Activated naive CD4-positive, alpha-beta T cell treated with anti-CD3 and anti-CD28 coated beads, Interleukin-2, amount 50 U/mL, for 72 hours (primary cell): ENCODE measurements around the gene DNMBP. TPM values are rescaled to one million over a fixed set of nuclear protein-coding genes. Genes with fewer than 3 reads are reported as not detected.

Experiments used
- ATAC-seq, 2 donors: fragments of 150-1000 bp; cut with Tn5 transposase; 2 replicates each; pipeline ENCODE4 v1.10.0; 2021; ENCODE audit warnings: mild to moderate bottlenecking in 2 of 2, moderate library complexity in 2 of 2
- DNase-seq, 2 donors: peaks; one replicate each; pipeline ENCODE4 v3.0.0; 2021 to 2022; ENCODE audit warnings: low spot score in 2 of 2
- H3K27ac Mint-ChIP-seq, 2 donors: one replicate each; pipeline ENCODE4 v1.8.0; 2022; ENCODE audit warnings: mild to moderate bottlenecking in 2 of 2, mixed read lengths in 2 of 2
- H3K36me3 Mint-ChIP-seq, 2 donors: one replicate each; pipeline ENCODE4 v1.8.0; 2022; ENCODE audit warnings: mixed read lengths in 2 of 2
- H3K9me3 Mint-ChIP-seq, 2 donors: one replicate each; pipeline ENCODE4 v1.8.0; 2022; ENCODE audit warnings: mixed read lengths in 2 of 2
- total RNA-seq, 2 donors: library from RNA; stranded (reverse); gene quantifications; one replicate each; pipeline ENCODE4 v1.2.3, GENCODE V29; 2022

The DNMBP gene, protein sequence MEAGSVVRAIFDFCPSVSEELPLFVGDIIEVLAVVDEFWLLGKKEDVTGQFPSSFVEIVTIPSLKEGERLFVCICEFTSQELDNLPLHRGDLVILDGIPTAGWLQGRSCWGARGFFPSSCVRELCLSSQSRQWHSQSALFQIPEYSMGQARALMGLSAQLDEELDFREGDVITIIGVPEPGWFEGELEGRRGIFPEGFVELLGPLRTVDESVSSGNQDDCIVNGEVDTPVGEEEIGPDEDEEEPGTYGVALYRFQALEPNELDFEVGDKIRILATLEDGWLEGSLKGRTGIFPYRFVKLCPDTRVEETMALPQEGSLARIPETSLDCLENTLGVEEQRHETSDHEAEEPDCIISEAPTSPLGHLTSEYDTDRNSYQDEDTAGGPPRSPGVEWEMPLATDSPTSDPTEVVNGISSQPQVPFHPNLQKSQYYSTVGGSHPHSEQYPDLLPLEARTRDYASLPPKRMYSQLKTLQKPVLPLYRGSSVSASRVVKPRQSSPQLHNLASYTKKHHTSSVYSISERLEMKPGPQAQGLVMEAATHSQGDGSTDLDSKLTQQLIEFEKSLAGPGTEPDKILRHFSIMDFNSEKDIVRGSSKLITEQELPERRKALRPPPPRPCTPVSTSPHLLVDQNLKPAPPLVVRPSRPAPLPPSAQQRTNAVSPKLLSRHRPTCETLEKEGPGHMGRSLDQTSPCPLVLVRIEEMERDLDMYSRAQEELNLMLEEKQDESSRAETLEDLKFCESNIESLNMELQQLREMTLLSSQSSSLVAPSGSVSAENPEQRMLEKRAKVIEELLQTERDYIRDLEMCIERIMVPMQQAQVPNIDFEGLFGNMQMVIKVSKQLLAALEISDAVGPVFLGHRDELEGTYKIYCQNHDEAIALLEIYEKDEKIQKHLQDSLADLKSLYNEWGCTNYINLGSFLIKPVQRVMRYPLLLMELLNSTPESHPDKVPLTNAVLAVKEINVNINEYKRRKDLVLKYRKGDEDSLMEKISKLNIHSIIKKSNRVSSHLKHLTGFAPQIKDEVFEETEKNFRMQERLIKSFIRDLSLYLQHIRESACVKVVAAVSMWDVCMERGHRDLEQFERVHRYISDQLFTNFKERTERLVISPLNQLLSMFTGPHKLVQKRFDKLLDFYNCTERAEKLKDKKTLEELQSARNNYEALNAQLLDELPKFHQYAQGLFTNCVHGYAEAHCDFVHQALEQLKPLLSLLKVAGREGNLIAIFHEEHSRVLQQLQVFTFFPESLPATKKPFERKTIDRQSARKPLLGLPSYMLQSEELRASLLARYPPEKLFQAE (N-terminal part only)
- total RNA-seq: 1 to 10 TPM; 3.2 to 3.4 TPM

- DNase-seq: peak; percentile 85 to 87
- H3K27ac Mint-ChIP-seq: peak within 1 kb of the TSS in 1 of 2 donors; percentile 36
- no peaks in the 10 kb centered on the region for H3K36me3 Mint-ChIP-seq
- H3K9me3 Mint-ChIP-seq: no peaks in the 10 kb centered on the region
- peak; percentile 91 to 96 for ATAC-seq
These were observed at the start of gene DNMBP for GRCh38 chr10:100009793-100010676. Gene DNMBP (minus strand): TSS chr10:100009947. CDS start chr10:99972124, 37,823 bp downstream.

- Mint-ChIP-seq H3K36me3 (no peaks in the 10 kb centered on the region), H3K27ac (no peak overlapping the region), H3K9me3 (no peaks in the 10 kb centered on the region)
- DNase-seq: no peak
- ATAC-seq: no peak
These were observed 48.2 kb upstream of the DNMBP start for GRCh38 chr10:100057948-100058347.

- Mint-ChIP-seq H3K27ac (no peak overlapping the region), H3K36me3 (no peaks in the 10 kb centered on the region), H3K9me3 (no peaks in the 10 kb centered on the region)
- ATAC-seq (no peak), DNase-seq (no peak)
These were observed 44.1 kb upstream of the DNMBP start for GRCh38 chr10:100053686-100054460.

DNA sequence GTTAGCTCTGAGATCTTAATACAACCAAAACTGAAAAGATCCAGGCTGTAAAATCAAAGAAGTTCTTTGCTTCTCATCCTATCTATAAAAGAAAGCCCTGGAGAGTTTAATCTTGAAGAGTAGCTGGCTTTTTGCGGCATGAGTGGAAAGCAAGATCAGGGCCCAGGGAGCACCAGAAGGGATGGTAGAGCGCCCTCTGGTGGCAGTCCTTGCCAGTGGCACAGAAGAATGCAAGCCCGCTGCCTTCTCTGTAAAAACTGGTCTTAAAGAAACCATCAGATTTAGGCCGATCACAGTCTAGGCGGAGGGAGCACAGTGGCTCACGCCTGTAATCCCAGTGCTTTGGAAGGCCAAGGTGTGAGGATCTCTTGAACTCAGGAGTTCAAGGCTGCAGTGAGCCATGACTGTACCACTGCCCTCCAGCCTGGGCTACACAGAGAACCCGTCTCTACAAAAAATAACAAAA, 36.3 kb upstream of the DNMBP start:
- peak; percentile 70 to 90 for DNase-seq
- ATAC-seq: peak; percentile 58 to 81
- Mint-ChIP-seq H3K9me3 (no peaks in the 10 kb centered on the region), H3K27ac (no peak overlapping the region), H3K36me3 (no peaks in the 10 kb centered on the region)

DNA sequence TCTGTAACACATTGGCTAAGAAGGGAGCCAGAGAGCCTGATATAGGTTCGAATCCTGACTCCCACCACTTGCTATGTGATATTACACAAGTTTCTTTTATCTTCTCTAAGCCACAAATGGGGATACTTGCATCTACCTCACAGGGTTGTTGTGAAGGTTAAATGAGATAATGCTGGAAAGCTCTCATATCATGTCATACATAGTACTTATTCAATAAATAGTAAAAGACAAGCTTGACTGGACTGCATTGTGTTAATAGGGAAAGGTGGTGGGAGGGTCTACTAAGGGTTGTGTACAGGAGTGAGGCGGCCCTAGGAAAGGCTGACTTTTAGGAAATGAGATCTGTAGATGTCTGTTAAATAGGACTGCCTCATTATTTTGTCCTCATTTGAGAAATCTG, 35.8 kb upstream of the DNMBP start:
- H3K36me3 Mint-ChIP-seq: no peaks in the 10 kb centered on the region
- DNase-seq: no peak
- no peaks in the 10 kb centered on the region for H3K9me3 Mint-ChIP-seq
- ATAC-seq: no peak
- no peak overlapping the region for H3K27ac Mint-ChIP-seq

- Mint-ChIP-seq H3K27ac (peak overlapping the region in 1 of 2 donors; percentile 84), H3K36me3 (no peaks in the 10 kb centered on the region), H3K9me3 (no peaks in the 10 kb centered on the region)
- ATAC-seq: peak in 1 of 2 donors; percentile 27
- DNase-seq: no peak
These were observed 34.0 kb upstream of the DNMBP start for GRCh38 chr10:100043796-100044195.

DNA sequence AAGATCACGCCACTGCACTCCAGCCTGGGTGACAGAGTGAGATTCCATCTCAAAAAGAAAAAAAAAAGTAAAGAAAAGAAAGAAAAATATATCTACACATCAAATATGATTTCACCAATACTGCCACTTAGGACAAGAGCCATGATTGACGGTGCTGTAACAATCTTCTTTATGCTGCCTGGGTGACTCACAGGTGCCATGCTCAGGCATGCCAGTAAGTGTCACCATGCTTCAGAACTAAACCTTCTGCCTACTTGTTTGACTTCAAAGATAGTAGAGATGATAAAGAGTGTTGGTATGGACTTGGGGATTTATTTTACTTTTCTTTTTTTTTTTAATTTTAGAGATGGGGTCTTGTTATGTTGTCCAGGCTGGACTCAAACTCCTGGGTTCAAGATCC, 33.6 kb upstream of the DNMBP start:
- Mint-ChIP-seq H3K9me3 (no peaks in the 10 kb centered on the region), H3K36me3 (no peaks in the 10 kb centered on the region), H3K27ac (peak overlapping the region; percentile 27 to 84)
- ATAC-seq (peak; percentile 77 to 91), DNase-seq (no peak)

- no peak for ATAC-seq
These were observed 31.7 kb upstream of the DNMBP start for GRCh38 chr10:100041306-100042002.

GRCh38 chr10:100038561-100039071, 28.9 kb upstream of the DNMBP start:
- Mint-ChIP-seq H3K9me3 (no peaks in the 10 kb centered on the region), H3K27ac (peak overlapping the region in 1 of 2 donors; percentile 9), H3K36me3 (no peaks in the 10 kb centered on the region)
- no peak for ATAC-seq
- DNase-seq: no peak

More at GRCh38 chr10:100041306-100042002, 31.7 kb upstream of the DNMBP start:
- H3K27ac Mint-ChIP-seq: no peak overlapping the region
- no peak for DNase-seq
- no peaks in the 10 kb centered on the region for H3K9me3 Mint-ChIP-seq
- no peaks in the 10 kb centered on the region for H3K36me3 Mint-ChIP-seq

DNA sequence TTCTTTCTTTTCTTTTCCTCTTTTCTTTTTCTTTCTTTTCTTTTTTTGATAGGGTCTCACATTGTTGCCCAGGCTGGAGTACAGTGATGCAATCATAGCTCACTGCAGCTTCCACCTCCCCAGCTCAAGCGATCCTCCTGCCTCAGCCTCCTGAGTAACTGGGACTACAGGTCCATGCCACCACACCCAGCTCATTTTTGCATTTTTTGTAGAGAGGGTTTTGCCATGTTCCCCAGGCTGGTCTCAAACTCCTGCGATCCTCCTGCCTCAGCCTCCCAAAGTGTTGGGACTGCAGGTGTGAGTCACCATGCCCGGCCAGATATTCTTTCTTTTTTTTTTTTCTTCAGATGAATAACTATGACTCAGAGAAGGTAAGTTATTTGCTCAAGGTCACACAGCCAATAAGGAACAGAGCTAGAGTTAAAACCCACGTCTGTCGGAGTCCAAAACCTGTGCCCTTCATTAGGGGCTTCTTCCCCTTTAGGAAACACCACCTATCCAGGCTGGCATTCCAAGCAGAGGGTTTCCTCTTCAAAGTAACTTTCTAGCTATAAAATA, 28.1 kb upstream of the DNMBP start:
- DNase-seq (no peak), ATAC-seq (peak in 1 of 2 donors; percentile 28)
- Mint-ChIP-seq H3K36me3 (no peaks in the 10 kb centered on the region), H3K9me3 (no peaks in the 10 kb centered on the region), H3K27ac (no peak overlapping the region)

DNA sequence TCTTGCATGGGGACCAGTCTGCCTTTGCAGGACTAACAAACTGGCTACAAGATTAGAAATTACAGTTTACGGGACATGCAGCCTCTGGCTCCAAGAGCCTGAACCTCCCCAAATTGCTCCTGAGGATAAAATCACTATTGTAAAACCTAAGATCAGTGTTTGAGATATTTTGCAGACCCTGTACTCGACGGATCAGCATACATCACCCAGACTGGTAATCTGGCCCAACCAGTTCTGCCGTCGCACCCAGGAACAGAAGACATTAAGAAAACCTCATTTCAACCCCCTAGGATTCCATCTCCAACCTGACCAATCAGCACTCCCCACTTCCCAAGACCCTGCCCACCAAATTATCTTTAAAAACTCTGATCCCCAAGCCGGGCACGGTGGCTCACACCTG, 27.1 kb upstream of the DNMBP start:
- no peaks in the 10 kb centered on the region for H3K9me3 Mint-ChIP-seq
- no peak for ATAC-seq
- no peaks in the 10 kb centered on the region for H3K36me3 Mint-ChIP-seq
- H3K27ac Mint-ChIP-seq: no peak overlapping the region
- DNase-seq: no peak

DNA sequence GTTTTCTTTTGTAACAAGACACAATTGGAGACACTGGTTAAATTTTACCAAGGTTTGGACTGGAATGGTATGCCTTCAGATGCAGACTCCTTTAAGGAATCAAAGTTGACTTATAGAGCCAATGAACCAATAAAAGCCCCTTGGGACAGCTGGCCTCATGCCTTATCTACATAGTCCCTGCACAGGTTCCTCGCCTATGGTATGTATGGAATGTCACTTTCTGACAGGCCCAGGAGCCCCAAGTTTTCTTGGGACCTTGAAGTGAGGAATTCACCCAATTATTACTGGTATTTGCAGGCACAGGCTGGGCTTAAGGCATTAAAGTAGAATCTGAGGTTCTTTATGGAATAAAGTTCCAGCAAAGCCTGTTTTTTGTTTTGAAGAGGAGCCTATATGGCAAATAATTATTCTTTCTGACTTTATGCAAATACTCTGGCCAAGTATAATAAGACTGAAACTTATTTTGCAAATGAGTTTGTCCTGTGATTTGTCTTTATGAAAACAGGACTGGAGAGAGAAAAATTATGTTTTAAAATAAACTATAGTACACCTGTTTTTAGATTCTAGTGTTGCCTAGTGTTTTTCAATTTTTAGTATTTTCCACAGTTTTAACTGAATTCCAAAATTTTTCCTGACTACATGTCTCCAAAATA, 24.1 kb upstream of the DNMBP start:
- Mint-ChIP-seq H3K36me3 (no peaks in the 10 kb centered on the region), H3K9me3 (no peaks in the 10 kb centered on the region), H3K27ac (no peak overlapping the region)
- DNase-seq (no peak), ATAC-seq (no peak)

DNA sequence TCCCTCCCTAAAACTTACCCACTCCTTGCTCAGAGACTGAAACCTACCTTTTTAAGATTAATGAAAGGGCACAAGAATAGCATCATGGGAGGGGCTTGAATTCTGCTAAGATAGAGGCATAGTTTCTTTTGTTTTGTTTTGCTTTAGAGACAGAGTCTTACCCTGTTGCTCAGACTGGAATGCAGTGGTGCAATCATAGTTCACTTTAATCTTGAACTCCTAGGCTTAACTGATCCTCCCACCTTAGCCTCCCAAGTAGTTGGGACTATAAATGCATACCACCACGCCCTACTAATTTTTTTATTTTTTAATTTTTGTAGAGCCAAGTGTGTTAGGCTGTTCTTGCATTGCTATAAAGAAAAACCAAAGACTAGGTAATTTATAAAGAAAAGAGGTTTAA, 17.7 kb upstream of the DNMBP start:
- ATAC-seq: no peak
- no peak for DNase-seq
- no peak overlapping the region for H3K27ac Mint-ChIP-seq
- H3K36me3 Mint-ChIP-seq: peaks cover 0 to 5% of the 10 kb centered on the region in 2 donors
- H3K9me3 Mint-ChIP-seq: peaks cover 0 to 5% of the 10 kb centered on the region in 2 donors

GRCh38 chr10:100025576-100025975, 15.8 kb upstream of the DNMBP start:
- Mint-ChIP-seq H3K9me3 (peaks cover 0 to 5% of the 10 kb centered on the region in 2 donors), H3K27ac (no peak overlapping the region), H3K36me3 (peaks cover 0 to 5% of the 10 kb centered on the region in 2 donors)
- ATAC-seq (no peak), DNase-seq (no peak)
